Measurements from ENCODE around the gene VCL.
"Not testable (repeated sequence)": the region's sequence is repeated elsewhere in the genome, so short reads cannot be mapped to it uniquely, and the experiment has no call there.

The VCL gene

DNA sequence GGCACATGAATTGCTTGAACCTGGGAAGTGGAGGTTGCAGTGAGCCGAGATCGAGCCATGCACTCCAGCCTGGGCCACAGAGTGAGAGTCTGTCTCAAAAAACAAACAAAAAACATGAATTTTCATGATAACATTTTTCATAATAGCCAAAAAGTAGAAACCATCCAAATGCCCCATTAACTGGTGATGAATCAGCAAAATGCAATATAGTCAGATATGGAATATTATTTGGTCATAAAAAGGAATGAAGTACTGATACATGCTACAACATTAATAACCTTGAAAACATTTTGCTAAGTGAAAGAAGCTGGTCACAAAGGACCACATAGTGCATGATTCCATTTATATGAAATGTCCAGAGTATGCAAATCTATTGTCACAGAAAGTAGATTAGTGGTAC, 24.5 kb upstream of the VCL start:
- DNase-seq, result no peak

DNA sequence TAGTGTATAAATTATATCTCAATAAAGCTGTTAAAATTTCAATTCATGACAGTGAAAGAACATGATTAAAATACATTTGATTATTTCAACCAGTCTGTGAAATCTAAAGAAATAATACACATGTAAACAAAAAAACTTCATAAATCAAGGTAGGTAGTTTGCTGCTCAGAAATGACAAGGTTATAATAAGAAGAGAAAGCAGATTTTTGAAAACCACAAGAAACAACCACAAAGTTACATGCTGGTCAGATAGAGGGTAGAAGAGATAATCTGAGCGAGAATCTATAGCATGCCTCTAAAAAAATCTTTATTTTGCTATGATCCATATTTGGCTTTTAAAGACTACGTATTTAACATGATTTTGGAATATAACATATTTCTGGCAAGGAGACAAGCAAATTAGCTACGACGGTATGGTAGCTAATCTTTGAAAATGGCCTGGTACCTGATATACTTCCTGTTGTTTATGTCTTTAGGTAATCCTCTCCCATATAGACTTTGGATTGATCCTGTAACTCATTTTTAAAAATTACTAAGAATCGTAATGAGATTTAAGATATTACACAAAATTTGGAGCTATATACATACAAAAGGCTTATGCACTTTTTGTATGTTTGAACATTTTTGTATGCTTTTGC, 23.5 kb upstream of the VCL start:
- DNase-seq, result no peak

DNA sequence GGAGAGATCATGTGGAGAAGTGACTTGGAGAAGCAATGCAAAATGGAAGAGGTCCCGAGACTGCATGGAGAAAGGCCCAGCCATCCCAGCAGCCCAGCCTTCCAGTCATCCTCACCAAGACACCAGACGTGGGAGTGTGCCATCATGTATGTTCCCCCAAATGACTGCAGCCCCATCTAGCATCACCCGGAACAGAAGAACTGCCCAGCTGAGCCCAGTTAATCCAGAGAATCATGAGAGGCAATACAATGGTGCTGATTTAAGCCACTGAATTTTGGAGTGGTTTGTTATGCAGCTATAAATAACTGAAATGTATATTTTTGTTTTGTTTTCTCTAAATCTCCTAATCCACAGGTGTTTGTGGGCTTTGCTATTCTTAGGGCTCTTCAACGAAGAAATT, 22.5 kb upstream of the VCL start:
- no peak for DNase-seq

DNA sequence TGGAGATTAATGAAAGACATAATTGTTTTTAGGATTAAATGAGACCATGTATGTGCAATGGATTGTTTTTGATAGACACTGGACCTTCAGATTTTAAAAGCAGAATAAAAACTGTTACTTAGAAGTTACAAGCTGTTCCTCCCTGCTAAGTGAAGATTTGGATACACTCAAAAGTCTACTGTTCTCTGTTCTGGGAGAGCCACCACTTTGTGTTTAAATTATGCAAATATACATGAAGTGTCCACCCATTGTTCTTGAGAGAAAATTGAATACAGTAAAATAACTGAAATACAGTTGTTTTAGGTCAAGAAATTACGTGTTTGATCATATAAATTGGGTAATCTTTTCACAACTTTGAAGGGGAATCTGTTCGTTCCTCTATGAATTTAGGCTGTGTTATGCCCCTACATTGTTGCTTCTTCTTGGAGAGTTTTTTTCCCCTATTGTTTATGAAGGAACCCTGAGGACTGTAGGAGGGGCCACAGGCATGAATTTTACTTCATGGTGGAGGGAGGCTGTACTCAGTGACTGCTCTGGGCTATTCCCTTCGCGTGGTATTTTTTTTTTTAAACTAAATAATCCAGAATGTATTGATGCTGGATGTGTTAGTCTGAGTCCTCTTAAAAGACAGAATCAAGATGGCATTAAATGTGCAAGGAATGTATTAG, 18.6 kb upstream of the VCL start:
- DNase-seq, result no peak

DNA sequence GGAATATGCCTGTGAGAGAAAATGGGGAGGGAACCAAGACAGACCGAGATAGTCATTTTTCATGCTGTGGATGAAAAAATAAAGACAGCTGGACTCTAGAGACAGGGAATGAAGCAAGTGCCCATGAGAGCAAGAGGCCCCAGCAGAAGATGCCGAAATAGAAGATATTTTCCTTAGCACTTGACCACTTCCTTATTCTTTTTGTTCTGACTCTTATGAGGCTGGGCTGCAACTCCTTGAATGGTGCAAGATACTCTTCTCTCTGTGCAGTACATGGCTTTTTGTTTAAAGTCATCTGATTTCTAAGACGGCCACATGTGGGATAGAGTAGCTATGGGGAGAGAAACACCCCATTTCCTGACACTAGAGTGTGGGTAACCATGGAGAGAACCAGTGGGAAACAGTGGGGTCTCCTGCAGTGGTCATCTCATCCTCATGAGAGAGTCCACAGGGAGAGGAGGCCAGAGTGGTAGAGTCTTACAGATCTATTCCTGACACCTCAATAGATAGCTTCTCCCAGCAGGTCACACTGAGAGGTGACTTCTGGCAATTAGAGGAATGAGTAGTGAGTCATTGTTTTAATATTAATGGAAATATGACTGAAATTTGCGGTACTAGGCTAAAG, 18.0 kb upstream of the VCL start:
- no peak for DNase-seq

DNA sequence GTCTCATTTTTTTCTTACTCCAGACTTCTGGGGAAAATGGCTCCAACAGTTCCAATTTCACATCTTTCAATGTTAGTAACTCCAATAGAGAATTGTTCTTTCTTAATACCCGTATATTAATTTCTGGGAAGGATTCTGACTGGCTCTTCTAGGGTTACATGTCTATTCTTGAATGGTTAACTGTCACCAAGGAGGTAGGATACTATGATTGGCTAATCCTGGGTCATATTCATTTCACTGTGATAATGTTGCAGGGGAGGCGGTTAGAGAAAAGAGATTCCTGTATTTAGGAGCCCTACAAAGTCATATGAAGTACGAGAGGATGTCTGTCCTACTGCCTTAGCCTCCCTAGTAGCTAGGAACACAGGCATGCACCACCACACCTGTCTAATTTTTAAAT, 16.1 kb upstream of the VCL start:
- no peak for DNase-seq

DNA sequence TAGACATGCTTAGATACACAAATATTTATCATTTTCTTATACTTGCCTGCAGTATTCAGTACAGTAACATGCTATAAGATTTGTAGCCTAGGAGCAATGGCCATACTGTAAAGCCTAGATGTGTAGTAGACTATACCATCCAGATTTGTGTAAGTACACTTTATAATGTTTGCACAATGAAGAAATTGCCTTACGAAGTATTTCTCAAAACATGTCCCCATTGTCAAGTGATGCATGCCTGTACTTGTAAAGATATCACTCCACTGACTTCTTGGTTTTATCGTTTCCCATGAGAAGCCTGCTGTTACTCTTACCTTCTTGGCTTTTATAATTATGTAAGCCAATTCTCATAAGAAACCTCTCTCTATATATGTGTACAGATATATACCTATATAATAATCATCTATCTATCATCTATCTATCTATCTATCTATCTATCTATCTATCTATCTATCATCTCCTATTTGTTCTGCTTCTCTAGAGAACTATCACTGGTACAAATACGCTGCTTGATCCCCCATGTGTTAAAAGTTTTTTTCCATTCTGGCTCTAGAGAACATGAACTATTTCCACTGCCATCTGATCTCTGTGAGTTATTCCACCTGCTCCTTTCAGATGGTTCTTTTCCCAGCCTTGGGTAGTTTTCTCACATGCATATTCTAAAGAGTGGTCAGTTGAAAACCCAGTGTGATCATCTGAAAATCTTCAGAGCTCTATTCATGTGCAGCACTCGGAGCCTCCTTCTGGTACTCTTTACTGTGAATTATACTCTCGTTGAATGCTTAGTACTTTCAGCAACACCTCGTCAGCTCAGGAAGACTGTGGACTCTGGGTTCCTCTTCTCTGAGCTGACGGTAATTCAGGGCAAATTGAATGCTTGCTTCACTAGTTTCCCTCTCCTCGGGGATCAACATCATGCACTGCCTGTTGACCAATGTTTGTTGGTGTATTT, 14.5 kb upstream of the VCL start:
- DNase-seq, result no peak

DNA sequence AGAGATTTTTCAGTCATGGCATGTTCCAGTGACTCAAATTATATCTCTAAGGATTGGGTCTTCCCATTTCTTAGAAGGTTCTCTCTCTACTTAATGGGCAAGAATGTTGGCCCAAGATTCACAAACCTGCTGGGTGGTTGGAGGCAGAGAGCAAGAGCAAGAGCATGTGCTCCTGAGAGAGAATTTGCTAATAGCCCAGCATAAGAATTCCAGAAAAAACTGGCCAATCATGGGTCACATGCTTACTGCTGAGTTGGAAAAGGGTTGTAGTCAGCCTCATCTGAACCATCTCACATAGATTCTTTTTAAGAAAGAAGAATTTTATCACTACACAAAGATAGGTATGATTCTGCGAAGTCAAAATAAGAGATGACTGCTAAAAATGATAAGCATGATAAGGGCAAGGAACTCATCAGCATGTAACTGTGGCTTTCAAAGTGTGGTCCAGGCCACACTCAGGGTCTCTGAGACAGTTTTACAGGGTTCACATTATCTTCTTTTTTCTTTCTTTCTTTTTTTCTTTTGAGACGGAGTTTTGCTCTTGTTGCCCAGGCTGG, 8.2 kb upstream of the VCL start:
- no peak for DNase-seq

DNA sequence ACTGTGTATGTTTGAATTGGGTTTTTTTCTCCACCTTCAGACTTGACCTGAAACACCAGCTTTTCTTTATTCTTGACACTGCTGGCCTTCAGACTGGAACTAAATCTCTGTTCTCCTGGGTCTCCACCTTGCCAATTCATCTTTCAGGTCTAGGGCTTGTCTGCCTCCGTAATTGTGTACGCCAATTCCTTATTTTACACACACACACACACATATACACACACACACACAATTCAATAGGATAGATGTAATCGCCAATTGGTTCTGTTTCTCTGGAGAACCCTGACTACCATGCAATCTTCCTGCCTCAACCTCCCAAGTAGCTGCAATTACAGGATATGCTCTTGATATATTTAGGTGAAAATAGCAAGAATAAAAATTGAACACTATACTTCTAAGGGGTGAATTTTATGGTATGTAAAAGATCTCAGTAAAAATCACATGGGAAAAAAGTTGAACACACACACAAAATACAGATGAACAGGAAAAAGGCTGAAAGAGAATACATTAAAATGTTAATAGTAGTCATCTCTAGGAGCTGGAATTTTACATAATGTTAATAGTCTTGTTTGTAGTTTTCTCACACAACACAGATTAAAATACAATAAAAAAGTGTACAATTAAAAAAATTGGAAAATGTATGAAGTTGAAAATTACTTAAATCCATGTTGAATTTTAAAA, 6.6 kb upstream of the VCL start:
- DNase-seq, result no peak

DNA sequence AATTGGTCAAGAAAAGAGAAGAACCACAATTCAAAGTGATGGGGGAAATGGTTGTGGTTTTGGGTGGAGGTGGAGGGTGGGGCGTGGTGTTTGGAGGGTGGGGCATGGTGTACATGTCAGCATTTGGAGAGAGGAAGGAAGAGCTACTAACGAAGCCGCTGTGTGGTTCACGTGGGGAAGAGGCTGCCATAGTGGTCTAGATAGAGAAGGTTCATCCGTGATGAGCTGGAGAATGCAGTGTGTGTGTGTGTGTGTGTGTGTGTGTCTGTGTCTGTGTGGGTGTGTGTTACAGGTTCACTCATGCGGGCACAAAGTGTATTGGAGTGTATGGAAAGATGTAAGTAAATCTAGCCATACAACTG, 6.1 kb upstream of the VCL start:
- no peak for DNase-seq

DNA sequence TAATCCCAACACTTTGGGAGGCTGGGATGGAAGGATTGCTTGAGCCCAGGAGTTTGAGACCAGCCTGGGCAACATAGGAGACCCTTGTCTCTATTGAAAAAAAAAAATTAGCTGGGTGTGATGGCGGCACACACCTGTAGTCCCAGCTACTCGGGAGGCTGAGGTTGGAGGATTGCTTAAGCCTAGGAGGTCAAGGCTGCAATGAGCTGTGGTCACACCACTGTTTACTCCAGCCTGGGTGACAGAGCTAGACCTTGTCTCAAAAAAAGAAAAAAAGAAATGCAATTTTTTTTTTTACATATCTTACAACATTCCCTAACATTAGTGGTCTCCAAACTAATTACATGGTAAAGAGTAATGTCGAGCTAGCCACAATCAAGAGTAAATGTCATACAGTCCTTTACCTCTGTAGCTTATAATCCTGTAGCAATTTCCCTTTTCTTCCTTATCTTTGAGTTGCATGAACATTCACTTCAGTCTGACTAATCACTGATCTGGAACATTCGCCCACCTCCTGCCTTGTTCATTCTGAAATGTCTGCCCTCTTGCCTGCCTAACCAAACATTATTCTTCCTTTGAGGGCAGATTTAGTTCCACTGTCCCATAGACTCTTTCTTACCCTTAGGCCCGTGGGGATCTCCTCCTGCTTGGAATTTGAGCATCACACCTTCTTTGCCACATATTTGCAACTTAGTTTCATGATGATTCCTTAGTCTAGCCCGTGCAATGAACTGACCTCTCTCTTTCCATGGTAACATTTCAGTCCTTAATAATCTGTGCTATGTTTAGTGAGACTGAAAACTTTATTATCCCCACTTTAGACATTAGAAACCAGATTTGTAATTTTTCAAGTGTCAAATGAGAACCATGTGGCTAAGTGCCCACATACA, 4.8 kb upstream of the VCL start:
- no peak for DNase-seq

DNA sequence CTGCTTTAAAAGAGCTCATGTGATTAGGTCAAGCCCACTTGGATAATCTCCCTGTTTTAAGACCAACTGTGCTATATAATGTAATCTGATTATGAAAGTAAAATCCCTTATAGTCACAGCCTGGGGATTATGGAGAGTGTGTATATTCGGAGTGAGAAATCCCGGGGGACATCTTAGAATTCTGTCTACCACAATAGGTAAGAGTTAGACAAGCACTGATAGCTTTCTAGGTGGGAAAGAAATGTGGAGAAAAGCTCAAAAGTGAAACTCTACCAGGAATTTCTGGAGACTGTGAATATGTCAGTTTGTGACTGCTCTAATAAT, 2.9 kb upstream of the VCL start:
- DNase-seq, result peak; percentile 18

DNA sequence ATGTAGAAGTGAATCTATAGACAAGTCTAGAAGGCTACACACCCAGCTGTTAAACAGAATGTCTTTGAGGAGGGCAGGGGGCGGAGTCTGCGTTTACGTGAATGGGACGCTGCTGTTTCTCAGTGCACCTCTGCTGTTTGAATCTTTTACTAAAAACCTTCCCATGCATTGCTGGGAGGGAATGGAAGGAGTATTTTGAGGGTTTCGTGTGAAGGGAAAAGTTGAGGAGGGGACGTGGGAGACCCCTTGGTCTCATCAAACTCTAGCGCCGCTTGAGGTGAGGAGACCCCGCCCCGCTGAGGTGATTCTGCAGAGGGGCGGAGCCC, 492 bp upstream of the VCL start:
- DNase-seq, result no peak

DNA sequence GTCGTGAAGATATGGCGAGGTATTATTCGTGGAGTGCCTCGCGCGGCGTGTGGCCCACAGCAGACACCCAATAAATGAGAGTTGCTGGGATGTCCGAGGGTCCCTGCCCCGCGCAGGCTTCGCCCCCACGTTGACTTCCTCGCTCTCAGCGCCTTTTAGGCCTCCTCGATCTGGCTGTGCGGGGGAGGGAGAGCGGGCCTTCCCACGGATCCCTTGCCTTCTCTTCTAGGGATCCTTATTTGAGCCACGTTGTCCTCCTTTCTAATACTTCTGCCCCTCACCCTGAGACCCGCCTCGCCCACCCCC, 660 bp downstream of the VCL start:
- no peak for DNase-seq

DNA sequence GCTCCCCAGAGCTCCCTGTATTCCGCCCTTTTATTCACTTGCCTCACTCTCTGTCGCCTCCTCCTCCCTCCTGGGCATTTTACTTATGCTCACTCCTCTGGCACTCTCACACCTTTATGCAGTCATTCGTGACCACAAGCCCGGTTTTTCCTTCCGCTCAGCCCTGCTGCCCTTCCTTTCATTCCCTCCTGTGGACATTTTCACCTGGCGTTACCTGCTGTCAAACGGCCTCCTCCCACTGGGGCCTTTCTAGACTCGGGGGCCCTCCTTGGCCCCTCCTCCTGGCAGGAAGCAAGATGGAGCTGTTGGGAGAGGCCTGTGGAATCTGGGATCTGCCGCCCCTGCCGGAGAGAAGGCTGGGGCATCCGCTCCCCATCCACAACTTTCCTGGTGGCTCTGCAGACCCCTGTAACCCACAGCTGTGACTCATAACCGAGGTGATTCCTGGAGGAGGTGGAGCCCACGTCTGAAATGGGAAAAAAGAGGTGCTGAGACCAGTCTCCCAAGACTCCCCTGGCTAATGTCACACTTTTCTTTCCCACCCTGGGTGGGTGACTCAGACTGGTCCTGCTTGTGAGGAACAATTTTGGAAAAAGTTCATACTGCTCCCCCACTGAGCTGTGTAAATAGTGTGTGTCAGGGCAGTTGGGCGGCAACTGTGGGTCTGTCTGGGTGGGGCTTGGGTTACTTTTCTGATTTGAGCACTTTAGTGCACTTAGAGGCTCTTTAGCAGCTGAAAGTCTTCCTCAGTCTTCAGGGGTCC, 1.2 kb downstream of the VCL start:
- no peak for DNase-seq

DNA sequence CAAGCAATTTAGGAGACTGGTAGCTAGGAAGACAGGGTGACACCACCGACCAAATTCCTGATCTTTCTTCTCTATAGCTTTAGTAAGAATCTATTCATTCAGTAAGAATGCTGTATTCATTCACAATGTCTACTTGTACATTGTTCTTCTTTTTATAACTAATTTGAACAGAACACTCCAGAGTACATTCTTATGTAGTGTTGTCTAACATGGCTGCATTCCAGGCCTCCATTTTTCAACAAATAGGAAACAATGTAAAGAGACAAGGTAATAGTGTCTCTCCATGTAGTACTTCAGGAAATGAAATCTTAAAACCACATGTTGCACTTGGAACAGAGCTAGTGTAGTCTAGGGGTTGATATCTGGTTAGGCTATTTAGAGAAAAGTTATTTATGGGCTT, 1.8 kb downstream of the VCL start:
- DNase-seq, result no peak

DNA sequence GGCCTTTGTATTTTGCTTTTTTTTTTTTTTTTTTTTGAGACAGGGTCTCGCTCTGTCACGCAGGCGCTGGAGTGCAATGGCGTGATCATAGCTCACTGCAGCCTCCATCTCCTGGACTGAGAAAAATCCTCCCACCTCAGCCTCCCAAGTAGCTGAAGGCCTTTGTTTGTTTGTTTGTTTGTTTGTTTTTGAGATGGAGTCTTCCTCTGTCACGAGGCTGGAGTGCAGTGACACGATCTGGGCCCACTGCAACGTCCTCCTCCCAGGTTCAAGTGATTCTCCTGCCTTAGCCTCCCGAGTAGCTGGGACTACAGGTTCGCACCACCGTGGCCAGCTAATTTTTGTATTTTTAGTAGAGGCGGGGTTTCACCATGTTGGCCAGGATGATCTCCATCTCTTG, 2.3 kb downstream of the VCL start:
- not testable (repeated sequence) for DNase-seq

DNA sequence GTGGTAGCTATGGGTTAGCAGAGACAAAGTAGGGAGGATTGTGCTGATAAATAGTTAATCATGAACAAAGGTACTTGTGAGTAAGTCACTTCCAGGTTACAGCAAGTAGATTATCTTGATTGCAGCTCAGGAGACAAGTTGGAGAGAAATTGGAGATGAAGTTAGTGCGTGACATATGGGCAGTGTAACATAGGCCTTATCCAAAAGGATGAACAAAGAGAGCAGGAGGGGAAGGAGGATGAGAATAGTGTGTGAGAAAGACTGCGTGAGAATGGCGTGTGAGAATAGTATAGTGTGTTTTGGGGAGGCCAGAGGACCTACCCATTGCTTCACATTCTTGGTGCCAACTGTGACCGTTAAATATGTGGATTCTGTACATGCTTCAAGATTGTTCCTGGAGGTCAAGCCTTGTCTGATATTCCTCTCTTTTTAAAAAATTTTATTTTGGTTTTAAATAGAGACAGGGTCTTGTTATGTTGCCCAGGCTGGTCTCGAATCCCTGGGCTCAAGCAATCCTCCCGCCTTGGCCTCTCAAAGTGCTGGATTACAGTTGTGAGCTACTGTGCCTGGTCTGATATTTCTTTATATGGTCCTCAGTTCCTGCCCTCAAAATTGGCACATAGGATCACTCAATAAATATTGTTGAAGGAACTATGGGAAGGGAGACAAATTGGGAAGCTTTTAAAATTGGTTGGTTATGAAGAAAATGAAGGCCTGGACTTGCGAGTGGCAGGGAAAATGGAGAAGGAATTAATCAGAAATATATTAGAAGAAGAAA, 3.2 kb downstream of the VCL start:
- DNase-seq, result no peak

DNA sequence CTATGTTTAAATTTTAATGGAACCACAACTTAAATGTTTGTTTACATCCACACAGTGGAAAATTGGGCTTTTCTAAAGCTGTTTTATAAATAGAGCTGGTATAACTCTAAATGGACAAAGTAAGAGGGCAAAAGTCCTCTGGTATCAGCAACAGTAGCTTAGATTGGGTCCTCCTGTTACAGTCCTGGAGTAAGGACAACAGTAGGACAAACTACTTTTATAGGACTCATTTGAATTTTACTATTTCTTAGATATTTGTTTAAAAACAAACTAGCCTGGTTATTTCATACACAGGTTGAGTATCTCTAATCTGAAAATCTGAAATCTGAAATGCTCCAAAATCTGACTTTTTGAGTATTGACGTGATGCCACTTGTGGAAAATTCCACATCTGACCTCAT, 8.4 kb downstream of the VCL start:
- DNase-seq, result no peak

DNA sequence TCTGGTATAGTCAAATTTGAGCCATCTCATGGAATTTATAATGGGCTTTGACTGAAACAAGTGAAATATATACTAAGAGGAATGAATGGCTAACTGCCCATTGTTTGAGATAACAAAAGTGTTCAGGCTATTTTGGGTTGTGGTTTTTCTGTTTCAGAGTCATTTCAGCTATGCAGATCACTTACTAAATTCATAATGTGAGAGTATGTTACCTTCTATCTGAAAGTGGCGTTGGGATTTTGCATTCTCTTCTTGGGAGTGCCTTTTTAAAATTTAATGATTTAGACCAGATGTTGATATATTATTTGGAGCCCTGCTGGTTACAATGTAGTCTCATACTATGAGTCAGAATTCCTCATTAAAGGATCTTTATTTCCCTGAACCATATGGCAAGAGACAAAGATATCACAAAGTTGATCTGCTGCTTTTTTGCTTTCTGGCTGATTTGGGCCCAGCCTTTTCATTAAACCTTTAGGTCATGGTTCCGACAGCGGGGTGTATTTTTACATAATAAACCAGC, 10.4 kb downstream of the VCL start:
- DNase-seq, result no peak

Measured in NCI-H524 treated with DMSO at 0.1 percent for 48 hours (cell line).